ENCODE data around the gene TMEM213.

GRCh38 chr7:138773817-138774216 lies 24.0 kb upstream of the TMEM213 start:
- TF ChIP-seq, protein P1, sequence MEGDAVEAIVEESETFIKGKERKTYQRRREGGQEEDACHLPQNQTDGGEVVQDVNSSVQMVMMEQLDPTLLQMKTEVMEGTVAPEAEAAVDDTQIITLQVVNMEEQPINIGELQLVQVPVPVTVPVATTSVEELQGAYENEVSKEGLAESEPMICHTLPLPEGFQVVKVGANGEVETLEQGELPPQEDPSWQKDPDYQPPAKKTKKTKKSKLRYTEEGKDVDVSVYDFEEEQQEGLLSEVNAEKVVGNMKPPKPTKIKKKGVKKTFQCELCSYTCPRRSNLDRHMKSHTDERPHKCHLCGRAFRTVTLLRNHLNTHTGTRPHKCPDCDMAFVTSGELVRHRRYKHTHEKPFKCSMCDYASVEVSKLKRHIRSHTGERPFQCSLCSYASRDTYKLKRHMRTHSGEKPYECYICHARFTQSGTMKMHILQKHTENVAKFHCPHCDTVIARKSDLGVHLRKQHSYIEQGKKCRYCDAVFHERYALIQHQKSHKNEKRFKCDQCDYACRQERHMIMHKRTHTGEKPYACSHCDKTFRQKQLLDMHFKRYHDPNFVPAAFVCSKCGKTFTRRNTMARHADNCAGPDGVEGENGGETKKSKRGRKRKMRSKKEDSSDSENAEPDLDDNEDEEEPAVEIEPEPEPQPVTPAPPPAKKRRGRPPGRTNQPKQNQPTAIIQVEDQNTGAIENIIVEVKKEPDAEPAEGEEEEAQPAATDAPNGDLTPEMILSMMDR (optimal IDR thresholded peaks at IDR 0.05 in 1 of 3, IDR thresholded peaks at IDR 0.05 in 1 of 3, conservative IDR thresholded peaks at IDR 0.05 in 1 of 3; ENCODE audit: extremely low read depth in 1 of 3, insufficient read depth in 2 of 3, low read length in 3 of 3) = no peak
- no peak for TF ChIP-seq EZH2 (IDR thresholded peaks at IDR 0.05; ENCODE audit: low read length)

Data from keratinocyte (primary cell).